Measurements from ENCODE around the gene CA10. TPM values are rescaled to one million over a fixed set of nuclear protein-coding genes. Genes with fewer than 3 reads are reported as not detected.

The CA10 gene
- total RNA-seq, 1 donor from 2014 or later: not detected

DNA sequence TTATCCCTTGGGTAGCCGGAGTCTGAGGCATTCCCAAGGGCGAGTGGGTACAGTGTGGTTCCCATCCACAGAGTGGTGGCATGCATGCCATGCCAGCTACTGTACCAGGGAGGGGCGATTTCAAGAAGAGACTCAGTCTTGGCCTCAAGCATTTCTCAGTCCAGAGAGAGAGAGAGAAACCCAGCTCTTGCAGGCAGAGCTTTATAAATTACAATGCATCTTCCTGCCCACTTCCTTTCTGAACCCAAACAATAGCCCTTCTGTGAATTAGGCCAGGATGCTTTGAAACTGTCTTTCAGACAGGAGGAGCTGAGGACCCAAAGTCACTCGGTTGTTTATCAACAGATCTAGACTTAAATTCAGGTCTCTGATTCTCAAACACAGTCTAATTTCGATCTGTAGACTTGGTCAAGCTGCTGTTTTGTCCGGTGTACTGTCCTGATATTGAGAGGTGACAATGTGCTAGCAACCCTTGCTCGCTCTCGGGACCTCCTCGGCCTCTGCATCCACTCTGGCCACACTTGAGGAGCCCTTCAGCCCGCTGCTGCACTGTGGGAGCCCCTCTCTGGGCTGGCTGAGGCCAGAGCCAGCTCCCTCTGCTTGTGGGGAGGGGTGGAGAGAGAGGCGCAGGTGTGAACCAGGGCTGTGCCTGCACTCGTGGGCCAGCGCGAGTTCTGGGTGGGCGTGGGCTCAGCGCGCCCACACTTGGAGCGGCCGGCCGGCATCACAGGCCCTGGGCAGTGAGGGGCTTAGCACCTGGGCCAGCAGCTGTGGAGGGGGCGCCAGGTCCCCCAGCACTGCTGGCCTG lies 490.2 kb downstream of the CA10 start:
- no peak for DNase-seq

GRCh38 chr17:51667706-51668083 lies 490.8 kb downstream of the CA10 start:
- no peak for DNase-seq

GRCh38 chr17:51666971-51667705 lies 491.4 kb downstream of the CA10 start:
- no peak for DNase-seq

DNA sequence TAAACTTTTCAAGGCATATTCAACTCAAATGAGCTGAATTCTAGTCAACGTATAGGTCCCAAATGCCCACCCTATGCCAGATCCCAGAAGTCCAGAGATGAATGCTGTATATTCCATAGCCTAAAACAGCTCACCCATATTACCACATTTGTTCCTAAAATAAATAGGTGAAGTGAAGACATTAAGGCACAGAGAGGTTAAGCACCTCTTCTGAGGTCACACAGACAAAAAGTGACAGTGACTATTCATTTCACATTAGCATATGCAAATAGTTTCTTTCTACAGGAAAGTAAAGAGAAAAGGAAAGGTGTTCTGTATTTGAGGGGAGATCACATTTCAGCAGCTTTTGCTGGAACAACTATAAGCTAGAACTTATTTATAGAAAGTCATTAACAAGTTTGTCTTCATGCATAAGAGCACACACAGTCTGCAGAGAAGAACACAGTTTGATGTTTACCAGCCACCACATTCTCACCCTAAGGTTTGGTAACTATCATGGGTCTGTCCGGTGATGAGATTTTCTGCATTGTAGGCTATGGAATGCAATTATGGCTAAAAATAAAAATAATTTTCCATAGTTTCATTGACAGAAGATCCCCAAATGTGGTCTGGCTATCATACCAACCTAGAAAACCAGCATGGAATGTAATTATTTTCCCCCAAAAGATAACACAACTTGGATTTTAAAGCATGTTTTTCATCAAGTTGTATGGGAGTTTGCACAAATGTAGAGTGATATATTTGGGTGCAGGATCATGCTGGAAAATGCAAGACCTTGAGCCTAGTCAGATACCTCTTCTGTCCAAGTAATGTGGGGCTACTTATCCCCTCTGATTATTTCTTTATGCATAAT lies 496.1 kb downstream of the CA10 start:
- DNase-seq: no peak

DNA sequence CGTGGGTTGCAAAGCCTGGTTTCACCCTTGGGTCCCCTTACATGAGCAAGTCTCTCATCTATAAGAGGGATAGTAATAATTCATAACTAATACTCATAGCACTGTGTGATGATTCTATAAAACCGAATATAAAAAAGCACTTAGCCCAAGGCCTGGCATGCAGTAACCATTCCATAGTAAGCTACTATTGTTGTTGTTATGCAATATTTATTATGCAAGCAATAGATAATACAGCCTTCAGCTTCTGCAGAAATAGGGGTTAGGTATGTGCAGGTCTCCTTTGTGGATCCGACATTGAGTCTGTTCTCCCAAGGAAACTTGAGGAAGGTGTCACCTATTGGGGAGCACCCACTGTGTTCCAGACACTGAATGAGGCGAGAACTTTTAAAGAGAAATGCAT lies 497.1 kb downstream of the CA10 start:
- DNase-seq: no peak

GRCh38 chr17:51660266-51660665 lies 498.2 kb downstream of the CA10 start:
- no peak for DNase-seq

DNA sequence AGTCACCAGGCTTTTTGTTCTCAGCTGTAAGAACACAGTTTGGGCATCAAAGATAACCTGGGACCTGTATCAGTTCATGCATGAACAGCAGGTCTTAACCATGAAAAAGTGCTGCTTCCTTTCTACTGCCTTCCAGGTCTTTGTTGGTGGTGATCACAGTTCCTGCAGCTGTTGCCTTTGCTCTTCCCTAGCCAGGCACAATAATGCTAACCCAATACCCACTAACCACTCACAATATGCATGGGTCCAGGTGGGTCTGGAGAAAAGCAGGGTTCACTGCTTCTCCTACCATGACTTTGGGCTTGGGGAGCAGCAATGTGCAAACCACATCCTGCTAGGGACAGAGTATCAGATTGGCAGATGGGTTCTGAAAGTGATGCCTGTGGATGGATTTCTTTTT lies 501.3 kb downstream of the CA10 start:
- DNase-seq: no peak

DNA sequence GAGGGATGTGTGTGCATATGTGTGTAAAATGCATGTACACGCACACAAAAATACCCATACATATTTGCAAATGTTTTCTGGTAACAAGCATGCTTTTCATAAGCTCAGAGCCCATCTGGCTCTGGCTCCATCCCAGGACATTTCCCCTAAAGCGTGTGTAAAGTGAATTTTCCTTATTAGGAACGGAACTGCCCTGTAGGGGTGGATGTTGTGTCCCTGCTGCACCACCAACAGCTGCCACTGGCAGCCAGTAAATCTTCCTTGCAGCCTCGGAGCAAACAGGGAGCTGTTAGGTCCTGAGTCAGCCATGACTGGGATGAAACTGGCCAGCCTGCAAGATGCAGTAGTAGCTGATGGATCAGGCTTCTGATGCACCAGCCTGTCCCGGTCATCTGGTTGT lies 504.6 kb downstream of the CA10 start:
- no peak for DNase-seq

DNA sequence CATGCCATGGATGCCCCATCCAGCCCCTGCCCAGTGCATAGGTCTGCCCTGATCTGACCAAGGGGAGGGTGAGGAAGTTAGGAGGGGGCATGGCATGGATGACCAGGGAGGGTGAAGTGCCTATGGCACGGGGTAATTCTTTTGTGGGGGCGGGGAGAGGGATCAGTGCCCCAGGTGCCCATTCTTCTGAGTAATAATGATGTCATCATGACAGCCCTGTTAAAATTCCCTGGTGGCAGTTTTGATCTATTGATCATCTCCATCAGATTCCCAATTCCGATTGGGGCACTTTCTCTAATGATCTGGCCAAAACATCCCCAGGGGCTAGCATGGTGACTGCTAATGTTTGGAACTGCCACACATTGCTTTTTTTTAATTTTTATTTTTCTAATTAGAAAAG lies 506.0 kb downstream of the CA10 start:
- DNase-seq: no peak

- no peak for DNase-seq
Measured at GRCh38 chr17:51651513-51652298, 506.8 kb downstream of the CA10 start.

DNA sequence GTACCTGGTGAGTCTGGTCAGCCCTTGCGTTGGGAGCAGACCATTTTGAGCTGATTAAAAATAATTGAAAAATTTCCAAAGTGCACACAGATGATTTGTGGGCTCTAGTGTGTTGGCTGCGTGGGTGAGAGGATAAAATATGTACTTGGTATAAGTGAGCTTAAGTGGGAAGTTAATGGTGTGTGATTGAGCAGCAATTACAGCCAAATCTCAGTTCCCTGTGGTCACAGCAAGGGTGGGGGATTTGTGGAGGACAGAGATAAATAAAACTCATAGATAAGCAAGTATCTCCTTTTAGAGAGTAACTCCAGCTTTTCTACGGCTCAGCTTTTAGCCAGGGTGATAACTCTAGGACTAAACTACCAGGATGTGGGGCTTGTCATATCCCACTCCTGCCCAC lies 507.7 kb downstream of the CA10 start:
- DNase-seq: no peak

- no peak for DNase-seq
Measured at GRCh38 chr17:51650202-51650601, 508.3 kb downstream of the CA10 start.

DNA sequence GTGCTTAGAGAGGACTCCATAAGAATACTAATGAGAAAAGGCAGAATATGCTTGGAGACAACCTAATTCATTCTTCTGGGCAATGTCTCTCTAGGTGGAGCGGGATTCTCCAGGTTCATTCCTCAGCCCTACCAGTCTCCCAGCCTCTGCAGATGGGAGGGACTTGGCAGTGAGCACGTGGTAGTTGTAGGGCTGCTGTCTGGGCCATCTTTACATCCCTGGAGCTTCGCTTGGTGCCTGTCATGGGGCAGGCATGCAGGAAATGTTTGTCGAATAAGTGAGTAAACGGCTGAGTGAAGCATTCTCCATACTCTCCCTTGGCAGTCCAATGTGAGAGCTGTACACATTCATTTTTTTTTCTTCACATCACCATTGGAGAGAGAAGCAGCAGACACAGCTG lies 510.7 kb downstream of the CA10 start:
- no peak for DNase-seq

- DNase-seq: no peak
Measured at GRCh38 chr17:51647067-51647466, 511.4 kb downstream of the CA10 start.

GRCh38 chr17:51646539-51646938 lies 512.0 kb downstream of the CA10 start:
- DNase-seq: no peak

DNA sequence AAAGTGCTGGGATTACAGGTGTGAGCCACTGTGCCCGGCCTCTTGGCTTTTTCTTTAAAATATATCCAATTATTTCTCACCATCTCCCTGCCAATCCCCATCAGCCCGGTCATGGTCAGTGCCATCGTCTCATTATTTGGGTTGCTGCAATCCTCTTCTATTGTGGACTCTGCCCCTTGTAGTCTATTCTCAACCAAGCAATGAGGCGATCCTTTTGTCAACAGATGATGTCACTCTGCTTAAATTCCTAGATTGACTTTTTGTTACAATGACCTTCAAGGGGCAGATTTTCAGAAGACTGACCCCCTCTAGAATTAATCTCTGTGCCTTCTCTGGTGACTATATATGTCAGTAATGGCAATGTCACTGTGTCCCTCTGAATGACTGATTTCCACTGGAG lies 513.5 kb downstream of the CA10 start:
- DNase-seq: no peak

- DNase-seq: no peak
Measured at GRCh38 chr17:51643702-51644490, 514.6 kb downstream of the CA10 start.

DNA sequence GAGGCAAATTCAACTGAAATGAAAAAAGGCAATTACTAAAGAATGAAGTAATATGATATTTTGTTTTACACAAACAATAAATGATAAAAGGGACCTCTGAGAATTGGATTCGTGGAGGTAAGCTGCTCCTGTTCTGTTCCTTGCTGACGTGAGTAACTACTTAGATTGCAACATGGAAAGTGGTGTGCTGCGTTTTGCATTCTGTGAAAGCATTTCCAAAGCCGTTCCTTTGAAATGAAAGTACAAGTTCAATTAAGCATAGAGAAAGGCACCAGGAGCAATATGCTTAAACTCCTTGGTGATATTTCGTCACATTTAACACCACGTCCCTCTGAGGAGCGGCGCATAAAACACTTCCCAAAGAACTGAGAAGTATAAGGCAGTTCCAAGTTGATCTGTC lies 516.5 kb downstream of the CA10 start:
- no peak for DNase-seq

- no peak for DNase-seq
Measured at GRCh38 chr17:51640108-51640622, 518.3 kb downstream of the CA10 start.

- DNase-seq: no peak
Measured at GRCh38 chr17:51638971-51639370, 519.5 kb downstream of the CA10 start.

DNA sequence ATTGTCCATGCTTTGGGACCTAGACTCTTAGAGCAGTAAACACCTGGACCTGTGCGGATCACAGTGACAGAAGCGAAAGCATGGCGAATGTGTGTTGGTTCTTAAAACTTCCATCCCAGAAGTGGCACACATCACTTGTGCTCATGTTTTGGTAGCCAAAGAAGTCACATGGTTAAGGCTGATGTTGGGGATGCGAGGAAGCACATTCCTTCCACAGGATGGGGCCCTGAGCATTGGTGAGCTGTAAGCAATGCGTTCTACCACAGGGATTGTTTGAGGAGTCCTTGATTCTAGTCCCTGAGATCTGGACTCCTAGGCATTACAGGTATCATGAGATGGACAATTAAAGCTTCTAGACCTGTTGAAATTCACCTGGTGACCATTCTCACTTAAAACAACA lies 522.2 kb downstream of the CA10 start:
- no peak for DNase-seq

Measured in dermis blood vessel endothelial cell (primary cell).